K562 (cell line): Measurements from ENCODE around the gene SLC49A4.

Source experiments
- MAFK ChIP-seq: IDR thresholded peaks from 2 replicates; pipeline ENCODE4 v1.6.1; 2011; ENCODE audit warnings: low read length, improper control_type of control experiment
- NONO ChIP-seq, 2 experiments: fragments of 200-400 bp in 1 of 2; fragments of 450-650 bp in 1 of 2; formaldehyde crosslinking in 1 of 2; IDR thresholded peaks; 2 replicates each; pipeline ENCODE4 v1.6.1; 2017; ENCODE audit warnings: low read depth in 2 of 2, mild to moderate bottlenecking in 2 of 2, moderate library complexity in 2 of 2, low read length in 1 of 2
- RAD21 ChIP-seq, 2 experiments: fragments of 250-450 bp in 1 of 2; fragments of 450-650 bp in 1 of 2; sonication (Bioruptor Pico) in 1 of 2; formaldehyde crosslinking in 1 of 2; IDR thresholded peaks in 1 of 2; conservative IDR thresholded peaks in 1 of 2; 2 replicates each; pipeline versions ENCODE4 v1.4.0 to v1.8.0; 2020 to 2022; ENCODE audit warnings: mild to moderate bottlenecking in 2 of 2, moderate library complexity in 1 of 2
- RBBP5 ChIP-seq: fragments of 200-600 bp; sonication (generic); IDR thresholded peaks from 2 replicates; pipeline ENCODE4 v1.6.1; 2012; ENCODE audit warnings: borderline replicate concordance, mild to moderate bottlenecking, low read length, control low read depth, inconsistent platforms; ENCODE audit not compliant: insufficient read depth, poor library complexity, severe bottlenecking
- TARDBP ChIP-seq: fragments of 450-650 bp; IDR thresholded peaks from 2 replicates; pipeline ENCODE4 v1.6.1; 2016
- TF ChIP-seq, protein P1 (sequence below): fragments of 250-450 bp; sonication (Bioruptor Pico); IDR thresholded peaks from 2 replicates; pipeline ENCODE4 v1.4.0; 2020
- TF ChIP-seq, protein P2 (sequence below): sonication (generic); formaldehyde crosslinking; IDR thresholded peaks from 2 replicates; pipeline ENCODE4 v1.9.0; 2022; ENCODE audit warnings: mild to moderate bottlenecking, missing genetic modification reagents

DNA sequence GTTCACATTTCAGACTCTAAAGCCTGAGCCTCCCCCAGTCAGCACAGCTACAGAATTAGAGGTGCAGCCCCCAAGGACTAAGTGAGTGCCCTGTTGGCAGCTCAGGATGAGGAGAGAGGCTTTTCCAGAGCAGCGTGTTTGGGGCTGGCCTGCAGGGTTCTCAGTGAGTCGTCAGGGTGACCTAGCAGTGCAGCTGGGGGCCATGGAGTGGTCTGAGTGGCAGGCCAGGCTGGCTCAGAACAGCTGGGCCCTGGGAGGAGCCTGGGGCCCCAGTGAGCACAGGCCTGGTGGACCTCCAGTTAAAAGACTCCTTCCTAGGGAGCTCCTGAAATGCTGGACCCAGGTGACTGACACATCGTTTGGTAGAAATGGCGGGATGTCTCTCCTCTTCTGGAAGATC lies 108.3 kb downstream of the SLC49A4 start:
- TF ChIP-seq RAD21 (CRISPR knock-in tag; conservative IDR thresholded peaks at IDR 0.05 in 1 of 2, IDR thresholded peaks at IDR 0.05 in 1 of 2), result no peak
- TF ChIP-seq, protein P1, sequence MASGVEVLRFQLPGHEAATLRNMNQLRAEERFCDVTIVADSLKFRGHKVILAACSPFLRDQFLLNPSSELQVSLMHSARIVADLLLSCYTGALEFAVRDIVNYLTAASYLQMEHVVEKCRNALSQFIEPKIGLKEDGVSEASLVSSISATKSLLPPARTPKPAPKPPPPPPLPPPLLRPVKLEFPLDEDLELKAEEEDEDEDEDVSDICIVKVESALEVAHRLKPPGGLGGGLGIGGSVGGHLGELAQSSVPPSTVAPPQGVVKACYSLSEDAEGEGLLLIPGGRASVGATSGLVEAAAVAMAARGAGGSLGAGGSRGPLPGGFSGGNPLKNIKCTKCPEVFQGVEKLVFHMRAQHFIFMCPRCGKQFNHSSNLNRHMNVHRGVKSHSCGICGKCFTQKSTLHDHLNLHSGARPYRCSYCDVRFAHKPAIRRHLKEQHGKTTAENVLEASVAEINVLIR (CRISPR knock-in tag), result no peak
- TF ChIP-seq NONO (IDR thresholded peaks at IDR 0.05; ENCODE audit: low read depth in 2 of 2, low read length in 1 of 2), result no peak
- TF ChIP-seq TARDBP, result no peak
- TF ChIP-seq, protein P2, sequence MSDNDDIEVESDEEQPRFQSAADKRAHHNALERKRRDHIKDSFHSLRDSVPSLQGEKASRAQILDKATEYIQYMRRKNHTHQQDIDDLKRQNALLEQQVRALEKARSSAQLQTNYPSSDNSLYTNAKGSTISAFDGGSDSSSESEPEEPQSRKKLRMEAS (CRISPR knock-in tag), result no peak
- no peak for TF ChIP-seq MAFK
- no peak for TF ChIP-seq RBBP5
